Left ventricle myocardium inferior (tissue), 1 donor: ENCODE measurements around the gene CAST. TPM values are rescaled to one million over a fixed set of nuclear protein-coding genes. Genes with fewer than 3 reads are reported as not detected.

ENCODE experiments used
- DNase-seq: peaks from one replicate; pipeline ENCODE4 v3.0.0-alpha.2; 2020
- H3K27ac ChIP-seq: fragments of 200-600 bp; replicated peaks from 2 replicates; pipeline ENCODE4 v1.8.0; 2021
- H3K27me3 ChIP-seq: fragments of 200-600 bp; 2 replicates; pipeline ENCODE4 v1.8.0; 2021; ENCODE audit warnings: low read depth
- H3K36me3 ChIP-seq: fragments of 200-600 bp; 2 replicates; pipeline ENCODE4 v1.8.0; 2021
- H3K4me1 ChIP-seq: fragments of 200-600 bp; 2 replicates; pipeline ENCODE4 v1.8.0; 2021
- H3K4me3 ChIP-seq: fragments of 200-600 bp; 2 replicates; pipeline ENCODE4 v1.8.0; 2021; ENCODE audit warnings: mild to moderate bottlenecking, moderate library complexity
- H3K9me3 ChIP-seq: fragments of 200-600 bp; replicated peaks from 2 replicates; pipeline ENCODE4 v1.8.0; 2021
- intact Hi-C: fragments of 100-400 bp; cut with micrococcal nuclease; formaldehyde crosslinking; loops from one replicate; pipeline ENCODE4 v1.11.0; 2022
- total RNA-seq: library from RNA; stranded (reverse); fragmentation: NEBNext Ultra II Directional; extraction: Animal tissue kit (Norgen Biotek cat#: 25700); gene quantifications from one replicate; pipeline ENCODE4 v1.2.1, GENCODE V29; 2021
- TF ChIP-seq, protein P1 (sequence below): fragments of 200-600 bp; IDR thresholded peaks from 2 replicates; pipeline ENCODE4 v1.8.0; 2021; ENCODE audit warnings: antibody characterized with exemption, mild to moderate bottlenecking, borderline replicate concordance
- donor health status: DM: no; HTN: yes; CAD: no; lungs with severe emphysema.

The CAST gene
- total RNA-seq, 1 donor from 2014 or later: 649 TPM

DNA sequence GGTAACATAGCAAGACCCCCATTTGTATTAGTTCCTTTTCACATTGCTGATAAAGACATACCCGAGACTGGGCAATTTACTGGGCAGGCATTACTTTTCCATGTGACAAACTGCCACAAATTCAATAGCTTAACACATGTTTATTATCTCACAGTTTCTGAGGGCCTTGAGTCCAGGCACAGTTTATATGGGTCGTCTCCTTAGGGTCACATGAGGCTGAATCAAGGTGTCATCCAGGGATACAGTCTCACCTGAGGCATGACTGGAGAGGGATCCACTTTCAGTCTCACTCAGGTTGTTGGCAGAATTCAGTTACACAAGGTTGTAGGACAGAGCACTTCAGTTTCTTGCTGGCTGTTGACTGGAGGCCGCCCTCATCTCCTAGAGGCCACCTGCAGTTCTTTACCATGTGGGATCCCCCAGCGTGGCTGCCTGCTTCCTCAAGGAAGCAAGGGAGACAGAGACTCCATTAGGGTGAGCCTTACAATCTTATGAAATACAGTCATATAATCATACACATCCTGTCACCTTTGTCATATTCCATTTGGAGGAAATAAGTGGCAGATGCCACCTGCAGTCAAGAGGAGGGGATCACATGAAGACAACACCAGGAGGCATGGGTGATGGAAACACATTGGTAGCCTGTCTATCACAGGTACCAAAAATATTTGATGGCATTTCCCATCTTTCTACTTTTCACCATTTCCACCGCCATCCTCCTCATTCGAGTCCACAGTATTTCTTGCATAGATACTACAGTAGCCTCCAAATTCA, 160.7 kb downstream of the CAST start:
- Histone ChIP-seq H3K27ac (no peak overlapping the region), H3K27me3 (peaks cover 5% of the 10 kb centered on the region), H3K4me3 (no peak overlapping the region), H3K9me3 (no peaks in the 10 kb centered on the region), H3K4me1 (peaks cover 9% of the 10 kb centered on the region), H3K36me3 (no peaks in the 10 kb centered on the region)
- TF ChIP-seq, protein P1, sequence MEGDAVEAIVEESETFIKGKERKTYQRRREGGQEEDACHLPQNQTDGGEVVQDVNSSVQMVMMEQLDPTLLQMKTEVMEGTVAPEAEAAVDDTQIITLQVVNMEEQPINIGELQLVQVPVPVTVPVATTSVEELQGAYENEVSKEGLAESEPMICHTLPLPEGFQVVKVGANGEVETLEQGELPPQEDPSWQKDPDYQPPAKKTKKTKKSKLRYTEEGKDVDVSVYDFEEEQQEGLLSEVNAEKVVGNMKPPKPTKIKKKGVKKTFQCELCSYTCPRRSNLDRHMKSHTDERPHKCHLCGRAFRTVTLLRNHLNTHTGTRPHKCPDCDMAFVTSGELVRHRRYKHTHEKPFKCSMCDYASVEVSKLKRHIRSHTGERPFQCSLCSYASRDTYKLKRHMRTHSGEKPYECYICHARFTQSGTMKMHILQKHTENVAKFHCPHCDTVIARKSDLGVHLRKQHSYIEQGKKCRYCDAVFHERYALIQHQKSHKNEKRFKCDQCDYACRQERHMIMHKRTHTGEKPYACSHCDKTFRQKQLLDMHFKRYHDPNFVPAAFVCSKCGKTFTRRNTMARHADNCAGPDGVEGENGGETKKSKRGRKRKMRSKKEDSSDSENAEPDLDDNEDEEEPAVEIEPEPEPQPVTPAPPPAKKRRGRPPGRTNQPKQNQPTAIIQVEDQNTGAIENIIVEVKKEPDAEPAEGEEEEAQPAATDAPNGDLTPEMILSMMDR: no peak
- intact Hi-C loops: no loop called here
- no peak for DNase-seq

DNA sequence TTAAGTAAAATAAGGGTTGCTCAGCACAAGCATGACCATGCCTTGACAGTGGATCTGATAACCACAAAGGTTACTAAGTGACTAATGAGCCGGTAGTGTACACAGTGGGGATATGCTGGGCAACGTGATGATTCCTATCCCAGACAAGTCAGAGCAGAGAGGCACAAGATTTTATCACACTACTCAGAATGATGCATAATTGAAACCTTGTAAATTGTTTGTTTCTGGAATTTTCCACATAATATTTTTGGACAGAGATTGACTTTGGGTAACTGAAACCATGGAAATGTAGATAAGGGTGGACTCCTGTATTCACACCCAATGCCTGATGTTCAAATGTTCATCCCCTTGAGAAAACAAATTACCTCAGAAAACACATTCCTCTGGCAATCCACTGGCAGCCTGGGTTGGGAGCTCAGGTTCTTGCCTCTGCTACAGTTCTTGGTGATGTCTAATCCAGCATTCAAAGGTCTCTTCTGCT, 161.8 kb downstream of the CAST start:
- intact Hi-C loops: no loop called here
- DNase-seq: no peak
- Histone ChIP-seq H3K27me3 (peaks cover 5% of the 10 kb centered on the region), H3K27ac (no peak overlapping the region), H3K36me3 (no peaks in the 10 kb centered on the region), H3K4me3 (no peak overlapping the region), H3K4me1 (peaks cover 9% of the 10 kb centered on the region), H3K9me3 (no peaks in the 10 kb centered on the region)
- TF ChIP-seq, protein P1: no peak

Other genes with a start within 250 kb of the CAST start
- 0.38 TPM for gene PCSK1, start 229.1 kb upstream of the CAST start, total RNA-seq
- gene ERAP1, start 145.6 kb downstream of the CAST start, total RNA-seq: 38.4 TPM
- gene ERAP2, start 214.1 kb downstream of the CAST start, total RNA-seq: 6.7 TPM